Measurements from ENCODE around the gene EMC9.
A peak's percentile ranks its signal among the peaks of the same experiment; 100 is the strongest.

EMC9 gene

GRCh38 chr14:24135834-24136683 lies 5.3 kb downstream of the EMC9 start, which contains the start of gene PSME1:
TSS of gene PSME1 (plus strand) at chr14:24136194. CDS start at chr14:24136263, 69 bp downstream.
- peak; percentile 93 for DNase-seq (ENCODE audit: low read depth)
- TF ChIP-seq, protein P1, sequence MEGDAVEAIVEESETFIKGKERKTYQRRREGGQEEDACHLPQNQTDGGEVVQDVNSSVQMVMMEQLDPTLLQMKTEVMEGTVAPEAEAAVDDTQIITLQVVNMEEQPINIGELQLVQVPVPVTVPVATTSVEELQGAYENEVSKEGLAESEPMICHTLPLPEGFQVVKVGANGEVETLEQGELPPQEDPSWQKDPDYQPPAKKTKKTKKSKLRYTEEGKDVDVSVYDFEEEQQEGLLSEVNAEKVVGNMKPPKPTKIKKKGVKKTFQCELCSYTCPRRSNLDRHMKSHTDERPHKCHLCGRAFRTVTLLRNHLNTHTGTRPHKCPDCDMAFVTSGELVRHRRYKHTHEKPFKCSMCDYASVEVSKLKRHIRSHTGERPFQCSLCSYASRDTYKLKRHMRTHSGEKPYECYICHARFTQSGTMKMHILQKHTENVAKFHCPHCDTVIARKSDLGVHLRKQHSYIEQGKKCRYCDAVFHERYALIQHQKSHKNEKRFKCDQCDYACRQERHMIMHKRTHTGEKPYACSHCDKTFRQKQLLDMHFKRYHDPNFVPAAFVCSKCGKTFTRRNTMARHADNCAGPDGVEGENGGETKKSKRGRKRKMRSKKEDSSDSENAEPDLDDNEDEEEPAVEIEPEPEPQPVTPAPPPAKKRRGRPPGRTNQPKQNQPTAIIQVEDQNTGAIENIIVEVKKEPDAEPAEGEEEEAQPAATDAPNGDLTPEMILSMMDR (IDR thresholded peaks at IDR 0.05; ENCODE audit: insufficient read depth, low read depth, low read length, missing control alignments): no peak
- peak within 1 kb of the TSS; percentile 69 for H3K4me3 ChIP-seq (ENCODE audit: low read length)

DNA sequence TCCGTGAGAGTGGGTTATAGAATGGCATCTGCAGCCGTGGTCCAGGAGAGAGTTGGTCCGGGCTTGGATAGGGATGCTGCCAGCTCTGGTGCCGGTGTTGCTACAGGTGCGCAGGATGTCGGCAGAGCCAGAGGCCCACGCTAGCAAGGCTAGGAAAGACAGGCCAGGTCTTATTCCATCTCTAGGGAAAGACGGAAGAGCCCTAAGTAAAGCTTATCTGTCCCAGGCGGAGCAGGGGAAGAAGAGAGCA lies 5.9 kb downstream of the EMC9 start:
- H3K4me3 ChIP-seq (ENCODE audit: low read length): peak overlapping the region; percentile 69
- TF ChIP-seq, protein P1 (IDR thresholded peaks at IDR 0.05; ENCODE audit: insufficient read depth, low read depth, low read length, missing control alignments): no peak
- no peak for DNase-seq (ENCODE audit: low read depth)

DNA sequence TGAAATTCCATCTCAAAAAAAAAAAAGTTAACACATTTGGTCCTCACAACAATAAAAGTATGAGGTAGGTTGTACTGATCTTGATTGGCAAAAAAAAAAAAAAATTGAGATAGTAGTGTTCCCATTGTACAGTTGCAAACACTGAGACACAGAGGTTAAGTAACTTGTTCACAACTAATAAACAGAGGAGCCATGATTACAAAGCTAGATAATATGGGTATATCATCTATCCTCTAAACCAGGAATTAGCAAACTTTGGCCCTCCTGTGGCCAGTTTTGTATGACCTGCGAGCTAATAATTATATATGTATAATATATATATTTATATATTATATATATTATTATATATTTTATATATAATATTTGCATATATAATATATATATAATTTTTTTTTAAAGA lies 7.7 kb downstream of the EMC9 start:
- TF ChIP-seq, protein P1 (IDR thresholded peaks at IDR 0.05; ENCODE audit: insufficient read depth, low read depth, low read length, missing control alignments): no peak
- H3K4me3 ChIP-seq (ENCODE audit: low read length): no peak overlapping the region
- DNase-seq (ENCODE audit: low read depth): no peak

DNA sequence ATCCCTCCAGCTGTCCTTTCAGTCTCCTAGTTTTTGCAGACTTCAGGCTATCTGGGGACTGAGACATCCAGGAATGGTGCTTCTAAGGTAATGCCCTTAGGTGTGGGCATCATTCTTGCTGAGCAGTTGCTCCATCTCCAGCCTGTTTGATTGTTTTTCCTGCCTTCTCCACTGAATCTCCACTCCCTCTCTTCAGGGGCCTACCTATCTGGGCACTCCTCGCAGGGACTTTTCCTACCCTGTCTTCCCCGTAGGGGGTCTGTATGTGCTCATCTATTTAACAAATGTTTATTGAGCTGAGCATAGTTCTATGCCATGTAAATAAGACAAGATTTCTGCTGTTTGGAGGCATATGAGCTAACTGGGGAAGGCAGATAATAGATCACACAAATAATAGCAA lies 8.4 kb downstream of the EMC9 start:
- no peak for DNase-seq (ENCODE audit: low read depth)
- TF ChIP-seq, protein P1 (IDR thresholded peaks at IDR 0.05; ENCODE audit: insufficient read depth, low read depth, low read length, missing control alignments): no peak
- no peak overlapping the region for H3K4me3 ChIP-seq (ENCODE audit: low read length)

DNA sequence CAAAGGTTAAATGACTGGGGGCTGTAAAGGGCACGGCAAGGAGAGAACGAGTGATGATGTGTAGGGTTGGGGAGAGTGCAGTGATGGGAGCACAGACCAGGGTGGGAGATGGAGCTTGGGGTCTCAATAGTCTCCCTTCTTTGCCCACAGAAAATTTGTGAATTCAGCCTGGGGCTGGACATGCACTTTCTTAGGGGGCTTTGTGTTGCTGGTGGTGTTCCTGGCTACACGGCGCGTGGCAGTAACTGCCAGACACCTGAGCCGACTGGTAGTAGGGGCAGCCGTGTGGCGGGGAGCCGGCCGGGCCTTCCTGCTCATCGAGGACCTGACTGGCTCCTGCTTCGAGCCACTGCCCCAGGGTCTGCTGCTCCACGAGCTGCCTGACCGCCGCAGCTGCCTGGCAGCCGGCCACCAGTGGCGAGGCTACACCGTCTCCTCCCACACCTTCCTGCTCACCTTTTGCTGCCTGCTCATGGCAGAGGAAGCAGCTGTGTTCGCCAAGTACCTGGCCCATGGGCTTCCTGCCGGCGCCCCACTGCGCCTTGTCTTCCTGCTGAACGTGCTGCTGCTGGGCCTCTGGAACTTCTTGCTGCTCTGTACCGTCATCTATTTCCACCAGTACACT lies 9.2 kb downstream of the EMC9 start:
- TF ChIP-seq, protein P1 (IDR thresholded peaks at IDR 0.05; ENCODE audit: insufficient read depth, low read depth, low read length, missing control alignments): no peak
- no peak overlapping the region for H3K4me3 ChIP-seq (ENCODE audit: low read length)
- DNase-seq (ENCODE audit: low read depth): peak; percentile 58

GRCh38 chr14:24131549-24131966 lies 9.8 kb downstream of the EMC9 start:
- no peak overlapping the region for H3K4me3 ChIP-seq (ENCODE audit: low read length)
- TF ChIP-seq, protein P1 (IDR thresholded peaks at IDR 0.05; ENCODE audit: insufficient read depth, low read depth, low read length, missing control alignments): no peak
- no peak for DNase-seq (ENCODE audit: low read depth)
